ENCODE data around the gene PRR30. TPM values are rescaled to one million over a fixed set of nuclear protein-coding genes. Genes with fewer than 3 reads are reported as not detected.

Gene PRR30
- total and polyA plus RNA-seq, 10 of the 15 experiments (the other 5 are each of a cell fraction or from before 2014, with no cell fraction given), result not detected

GRCh38 chr2:27095745-27096651 lies 43.2 kb downstream of the PRR30 start (continued):
- TF ChIP-seq E2F4 (IDR thresholded peaks at IDR 0.05; ENCODE audit: low read depth, low read length), result no peak
- peak; percentile 87 for TF ChIP-seq HCFC1 (IDR thresholded peaks at IDR 0.05; ENCODE audit: low read length)
- no peak for TF ChIP-seq NFXL1 (IDR thresholded peaks at IDR 0.05; ENCODE audit: borderline replicate concordance)
- TF ChIP-seq NR2C2 (IDR thresholded peaks at IDR 0.05; ENCODE audit: borderline replicate concordance, control insufficient read depth, insufficient read length, low read depth), result no peak
- TF ChIP-seq HDGF (IDR thresholded peaks at IDR 0.05), result no peak
- TF ChIP-seq RELB (IDR thresholded peaks at IDR 0.05; ENCODE audit: low read depth), result peak; percentile 42; the same call in 1 of the 2 replicates
- no peak for TF ChIP-seq EGR1 (IDR thresholded peaks at IDR 0.05; ENCODE audit: borderline replicate concordance in 1 of 2, low read depth in 2 of 2, low read length in 2 of 2)

DNA sequence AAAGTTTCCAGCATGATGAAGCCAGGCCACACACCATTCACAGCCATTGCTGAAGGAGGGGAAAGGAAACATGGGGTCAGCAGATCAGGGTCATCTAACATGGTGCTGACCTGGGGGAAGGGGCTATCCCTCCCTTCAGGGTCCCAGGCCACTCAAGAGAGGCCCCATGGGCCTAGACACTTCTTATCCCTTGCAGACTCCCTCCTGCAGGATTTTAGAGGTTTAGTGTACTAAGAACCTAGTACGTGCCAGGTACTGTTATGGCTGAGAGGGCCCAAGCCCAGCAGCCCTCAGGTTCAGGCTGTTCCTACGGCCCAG lies 43.8 kb downstream of the PRR30 start:
- no peaks in the 10 kb centered on the region for H3K9me3 ChIP-seq (replicated peaks; ENCODE audit: control insufficient read depth, insufficient read depth, low read length)
- no peak for ATAC-seq
- no peak overlapping the region for H3K4me3 ChIP-seq
- in situ Hi-C loops (cut with MboI) (loop anchor here (5.0 kb wide), 1 partner anchor 187 kb away; the partner anchor contains the start of gene TRIM54), intact Hi-C loops (cut with micrococcal nuclease; ENCODE audit: unreplicated experiment) (no loop called here)
- ChIA-PET POLR2A (no interaction called here), RAD21 (ENCODE audit: unreplicated experiment) (interaction anchor here (2.4 kb wide), 1 partner anchor 184 kb away, joined by 15 read pairs; no protein-coding TSS in a partner anchor), CTCF (interaction anchor here (1.1 to 9.3 kb wide), 7 partner anchors 8 to 207 kb away, joined by 3 to 132 read pairs (median 4); partner anchors contain the start of gene TRIM54), SMC1A (ENCODE audit: uncharacterized antibody, unreplicated experiment) (interaction anchor here (0.6 to 4.7 kb wide), 6 partner anchors 77 to 690 kb away, joined by 3 to 19 read pairs (median 4); no protein-coding TSS in a partner anchor)
- no peaks in the 10 kb centered on the region for H3K79me2 ChIP-seq (ENCODE audit: control insufficient read depth, insufficient read depth, low read length)
- no peaks in the 10 kb centered on the region for H4K20me1 ChIP-seq (ENCODE audit: control insufficient read depth, insufficient read depth)
- H3K36me3 ChIP-seq (ENCODE audit: control insufficient read depth in 2 of 2, insufficient read depth in 2 of 2, low read length in 1 of 2), result no peaks in the 10 kb centered on the region; a peak in 1 of 4 replicates
- no peak for FAIRE-seq
- DNase-seq (ENCODE audit: low read depth, low spot score), result no peak
- 86% methylated on average over 2 of the region's 2 CpGs for WGBS (ENCODE audit: insufficient coverage, insufficient replicate concordance, low lambda C conversion rate, missing lambda C conversion rate)
- H3K4me2 ChIP-seq (ENCODE audit: control insufficient read depth, insufficient read depth), result no peak overlapping the region
- no peak overlapping the region for H3K9ac ChIP-seq (ENCODE audit: control insufficient read depth, insufficient read depth, low read length)
- no peak overlapping the region for H2AFZ ChIP-seq (ENCODE audit: control insufficient read depth, low read depth, low read length)
- no TSS peak for BruUV-seq (replicated peaks)
- no peaks in the 10 kb centered on the region; the same call in 1 of the 2 replicates for H3K4me1 ChIP-seq (ENCODE audit: control insufficient read depth, insufficient read depth, low read length)
- H3K27ac ChIP-seq (ENCODE audit: control insufficient read depth, insufficient read depth), result no peak overlapping the region
- no peaks in the 10 kb centered on the region for H3K27me3 ChIP-seq (replicated peaks in 1 of 2; ENCODE audit: control insufficient read depth in 2 of 2, insufficient read depth in 2 of 2, low read length in 1 of 2)
- TF ChIP-seq YY1 (IDR thresholded peaks at IDR 0.05; ENCODE audit: low read depth, low read length), result no peak
- no peak for TF ChIP-seq HCFC1 (IDR thresholded peaks at IDR 0.05; ENCODE audit: low read length)
- no peak for TF ChIP-seq EGR1 (IDR thresholded peaks at IDR 0.05; ENCODE audit: borderline replicate concordance in 1 of 2, low read depth in 2 of 2, low read length in 2 of 2)
- TF ChIP-seq E2F4 (IDR thresholded peaks at IDR 0.05; ENCODE audit: low read depth, low read length), result no peak
- TF ChIP-seq MEF2B (IDR thresholded peaks at IDR 0.05; ENCODE audit: partially characterized antibody, poor library complexity, severe bottlenecking), result no peak
- TF ChIP-seq SIN3A (IDR thresholded peaks at IDR 0.05; ENCODE audit: low read depth, low read length), result no peak
- TF ChIP-seq PRDM15 (CRISPR knock-in tag; IDR thresholded peaks at IDR 0.05), result no peak
- TF ChIP-seq MTA2 (IDR thresholded peaks at IDR 0.05; ENCODE audit: low read depth), result no peak

Measured in GM12878 (cell line).